Panc1 (cell line): Measurements from ENCODE around the gene CLRN3. TPM values are rescaled to one million over a fixed set of nuclear protein-coding genes. Genes with fewer than 3 reads are reported as not detected.

ENCODE experiments used
- ATAC-seq: fragments of 200-7000 bp; cut with Tn5 transposase; 2 replicates; pipeline ENCODE4 v1.9.1; 2020; ENCODE audit warnings: mild to moderate bottlenecking, moderate library complexity
- BruUV-seq: library from RNA; stranded (reverse); fragments of 400-500 nt; replicated peaks from 2 replicates; lab custom pipeline; 2021; lab: Mats Ljungman, UMichigan
- CTCF ChIA-PET: fragments of 300-600 bp; sonication (Branson Sonifier 250); formaldehyde crosslinking; loops from one replicate; lab custom pipeline; 2022; ENCODE audit warnings: antibody characterized with exemption; lab: Charles Lee
- POLR2A ChIA-PET: fragments of 300-600 bp; sonication (Branson Sonifier 250); formaldehyde crosslinking; loops from one replicate; lab custom pipeline; 2022; ENCODE audit warnings: antibody characterized with exemption; lab: Charles Lee
- DNase-seq: peaks from one replicate; pipeline ENCODE4 v3.0.0-alpha.2; 2010; ENCODE audit warnings: low read depth, low spot score
- H3K27ac ChIP-seq: 2 replicates; pipeline ENCODE4 v1.5.1; 2011; ENCODE audit warnings: mild to moderate bottlenecking, low read length, inconsistent platforms
- H3K27me3 ChIP-seq: fragments of 200-500 bp; sonication (Bioruptor generic); 2 replicates; pipeline ENCODE4 v1.6.0; 2014; ENCODE audit warnings: low read length, inconsistent platforms; ENCODE audit not compliant: control insufficient read depth, insufficient read depth
- H3K36me3 ChIP-seq: fragments of 200-500 bp; sonication (Bioruptor generic); 2 replicates; pipeline ENCODE4 v1.5.1; 2014; ENCODE audit warnings: inconsistent platforms, mild to moderate bottlenecking, low read length, moderate library complexity; ENCODE audit not compliant: control insufficient read depth, insufficient read depth
- H3K4me1 ChIP-seq: 2 replicates; pipeline ENCODE4 v1.5.1; 2011; ENCODE audit warnings: inconsistent platforms, mild to moderate bottlenecking, low read length, moderate library complexity; ENCODE audit not compliant: control insufficient read depth, insufficient read depth
- H3K4me3 ChIP-seq, 2 experiments: 2 replicates each; pipeline ENCODE4 v1.5.1; 2011 to 2012; ENCODE audit warnings: low read depth in 2 of 2, low read length in 2 of 2, mild to moderate bottlenecking in 2 of 2, inconsistent platforms in 1 of 2, moderate library complexity in 1 of 2
- H3K9me3 ChIP-seq: fragments of 200-500 bp; sonication (Bioruptor generic); 2 replicates; pipeline ENCODE4 v1.5.1; 2014; ENCODE audit warnings: low read depth, mild to moderate bottlenecking, inconsistent platforms, low read length, moderate library complexity; ENCODE audit not compliant: control insufficient read depth, insufficient read depth
- TCF7L2 ChIP-seq: IDR thresholded peaks from 2 replicates; pipeline ENCODE4 v1.6.1; 2011; ENCODE audit warnings: mild to moderate bottlenecking, low read depth, low read length, inconsistent platforms
- in situ Hi-C: cut with HindIII; loops from 2 replicates; pipeline ENCODE4 v1.10.0; 2016; ENCODE audit warnings: low sequenced_read_pairs, low pct_unique_long_range_greater_than_20kb
- intact Hi-C: fragments of 100-400 bp; cut with micrococcal nuclease; formaldehyde crosslinking; loops from one replicate; pipeline ENCODE4 v1.10.0; 2022; ENCODE audit not compliant: unreplicated experiment
- total RNA-seq: library from RNA; stranded (reverse); gene quantifications from one replicate; pipeline ENCODE4 v1.2.1, GENCODE V29; 2021; ENCODE audit not compliant: unreplicated experiment

CLRN3 gene
- total RNA-seq, 1 experiment from 2014 or later, result not detected

- BruUV-seq, result no TSS peak
- CTCF ChIA-PET, result no interaction called here
- TF ChIP-seq TCF7L2, result no peak
- intact Hi-C loops, result no loop called here
- in situ Hi-C loops, result no loop called here
- Histone ChIP-seq H3K4me1 (no peaks in the 10 kb centered on the region), H3K9me3 (no peaks in the 10 kb centered on the region), H3K36me3 (no peaks in the 10 kb centered on the region), H3K27me3 (peaks cover 4% of the 10 kb centered on the region; the same call in 1 of the 2 replicates), H3K27ac (no peak overlapping the region), H3K4me3 (no peak overlapping the region)
- ATAC-seq (no peak), DNase-seq (no peak)
- POLR2A ChIA-PET, result no interaction called here
Measured at GRCh38 chr10:127830414-127830813, 62.3 kb downstream of the CLRN3 start.

Other genes with a start within 250 kb of the CLRN3 start
- gene FOXI2, start 155.8 kb downstream of the CLRN3 start, total RNA-seq, result not detected
- 0.44 TPM for gene PTPRE, start 14.2 kb upstream of the CLRN3 start, total RNA-seq
- 151 TPM for gene MKI67, start 233.5 kb upstream of the CLRN3 start, total RNA-seq